ENCODE measurements around the gene FSD2. TPM values are rescaled to one million over a fixed set of nuclear protein-coding genes. Genes with fewer than 3 reads are reported as not detected.

FSD2 gene
- total RNA-seq, 2 donors from 2014 or later, result not detected

DNA sequence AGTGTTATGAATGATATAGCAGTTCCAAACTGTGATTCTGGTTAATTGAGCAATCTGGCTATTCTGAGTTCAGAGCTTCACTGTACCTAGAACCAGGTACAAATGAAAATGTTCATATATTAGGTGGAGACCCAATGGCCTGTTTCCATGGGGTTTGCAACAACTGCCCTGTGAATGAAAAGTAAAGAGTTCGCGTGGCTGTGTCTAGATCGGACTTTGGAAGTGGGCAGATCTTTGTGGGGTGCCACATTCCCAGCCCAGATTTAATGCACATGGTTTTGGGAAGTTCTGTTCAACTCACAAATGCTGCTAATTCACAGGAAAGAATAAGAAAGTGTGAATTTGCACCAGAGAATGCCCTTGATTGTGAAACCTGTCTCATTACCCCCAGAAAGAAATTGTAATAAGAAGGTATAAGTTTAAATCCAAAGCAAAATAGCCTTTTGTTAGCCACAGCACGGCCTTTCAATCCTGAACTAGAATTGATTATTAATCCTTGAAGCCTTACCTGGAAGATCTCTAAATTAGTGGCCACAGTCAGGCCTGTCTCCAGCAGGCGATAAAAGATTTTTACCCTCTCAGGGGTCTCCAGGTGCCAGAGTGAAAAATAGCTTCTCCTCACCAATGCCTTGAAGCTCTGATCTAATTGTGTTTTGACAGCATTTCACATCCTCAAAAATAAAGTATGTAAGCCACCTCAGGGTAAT is 26.2 kb upstream of the FSD2 start:
- Histone ChIP-seq H3K9me3 (ENCODE audit: control insufficient read depth, low read length) (no peaks in the 10 kb centered on the region), H3K36me3 (ENCODE audit: control insufficient read depth, insufficient read depth, low read length) (peaks cover 87% of the 10 kb centered on the region), H3K4me3 (ENCODE audit: low read length) (no peak overlapping the region), H3K4me1 (ENCODE audit: control insufficient read depth, insufficient read depth, low read length) (no peaks in the 10 kb centered on the region), H3K27me3 (ENCODE audit: control insufficient read depth, insufficient read depth, low read length, poor library complexity, severe bottlenecking) (no peaks in the 10 kb centered on the region), H3K27ac (ENCODE audit: low read depth, low read length) (no peak overlapping the region), H3K9ac (ENCODE audit: extremely low read depth, low read length, poor library complexity, severe bottlenecking) (no peak overlapping the region)
- H3K9me3 Mint-ChIP-seq, result no peaks in the 10 kb centered on the region
- H3K27me3 Mint-ChIP-seq (ENCODE audit: insufficient read depth), result no peaks in the 10 kb centered on the region
- TF ChIP-seq, protein P1, sequence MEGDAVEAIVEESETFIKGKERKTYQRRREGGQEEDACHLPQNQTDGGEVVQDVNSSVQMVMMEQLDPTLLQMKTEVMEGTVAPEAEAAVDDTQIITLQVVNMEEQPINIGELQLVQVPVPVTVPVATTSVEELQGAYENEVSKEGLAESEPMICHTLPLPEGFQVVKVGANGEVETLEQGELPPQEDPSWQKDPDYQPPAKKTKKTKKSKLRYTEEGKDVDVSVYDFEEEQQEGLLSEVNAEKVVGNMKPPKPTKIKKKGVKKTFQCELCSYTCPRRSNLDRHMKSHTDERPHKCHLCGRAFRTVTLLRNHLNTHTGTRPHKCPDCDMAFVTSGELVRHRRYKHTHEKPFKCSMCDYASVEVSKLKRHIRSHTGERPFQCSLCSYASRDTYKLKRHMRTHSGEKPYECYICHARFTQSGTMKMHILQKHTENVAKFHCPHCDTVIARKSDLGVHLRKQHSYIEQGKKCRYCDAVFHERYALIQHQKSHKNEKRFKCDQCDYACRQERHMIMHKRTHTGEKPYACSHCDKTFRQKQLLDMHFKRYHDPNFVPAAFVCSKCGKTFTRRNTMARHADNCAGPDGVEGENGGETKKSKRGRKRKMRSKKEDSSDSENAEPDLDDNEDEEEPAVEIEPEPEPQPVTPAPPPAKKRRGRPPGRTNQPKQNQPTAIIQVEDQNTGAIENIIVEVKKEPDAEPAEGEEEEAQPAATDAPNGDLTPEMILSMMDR (conservative IDR thresholded peaks at IDR 0.05), result no peak
- WGBS, 2 experiments (ENCODE audit: insufficient coverage in 1 of 2, insufficient read length in 1 of 2), result 92 to 95% methylated on average over 5 of the region's 5 CpGs
- no peak for DNase-seq
- no peaks in the 10 kb centered on the region for H3K4me1 Mint-ChIP-seq
- H3K27ac Mint-ChIP-seq, result no peak overlapping the region
- H3K4me3 Mint-ChIP-seq, result no peak overlapping the region
- H3K36me3 Mint-ChIP-seq (ENCODE audit: low read depth), result peaks cover 78% of the 10 kb centered on the region

DNA sequence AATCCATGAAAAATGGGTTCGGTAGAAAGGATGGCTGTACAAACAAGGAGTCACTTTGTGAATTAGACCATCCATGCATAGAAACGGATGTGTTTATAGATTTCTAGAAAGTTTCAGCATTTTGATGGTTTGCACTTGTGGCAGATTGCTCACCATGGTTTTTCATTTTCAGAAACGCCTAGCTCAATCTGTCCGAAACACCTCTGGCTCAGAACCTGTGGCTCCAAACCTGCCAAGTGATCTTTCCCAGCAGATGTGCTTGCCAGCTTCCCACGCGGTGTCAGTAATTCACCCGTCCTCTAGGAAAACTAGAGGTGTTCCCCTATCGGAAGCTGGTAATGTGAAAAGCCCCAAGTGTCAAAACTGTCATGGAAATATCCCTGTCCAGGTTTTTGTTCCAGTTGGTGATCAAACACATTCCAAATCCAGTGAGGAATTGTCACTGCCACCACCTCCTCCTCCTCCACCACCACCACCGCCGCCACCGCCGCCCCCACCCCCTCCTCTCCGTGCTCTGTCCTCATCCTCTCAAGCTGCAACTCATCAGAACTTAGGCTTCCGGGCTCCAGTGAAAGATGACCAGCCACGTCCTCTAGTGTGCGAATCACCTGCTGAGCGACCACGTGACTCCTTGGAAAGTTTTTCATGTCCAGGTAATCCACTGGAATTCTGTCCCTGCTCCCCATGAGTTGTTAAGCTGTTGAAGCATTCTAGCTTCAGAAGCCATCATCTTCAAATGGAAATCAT is 24.7 kb upstream of the FSD2 start:
- Histone ChIP-seq H3K27ac (ENCODE audit: low read depth, low read length) (no peak overlapping the region), H3K4me1 (ENCODE audit: control insufficient read depth, insufficient read depth, low read length) (no peaks in the 10 kb centered on the region), H3K4me3 (ENCODE audit: low read length) (no peak overlapping the region), H3K9ac (ENCODE audit: extremely low read depth, low read length, poor library complexity, severe bottlenecking) (no peak overlapping the region), H3K9me3 (ENCODE audit: control insufficient read depth, low read length) (no peaks in the 10 kb centered on the region), H3K27me3 (ENCODE audit: control insufficient read depth, insufficient read depth, low read length, poor library complexity, severe bottlenecking) (no peaks in the 10 kb centered on the region), H3K36me3 (ENCODE audit: control insufficient read depth, insufficient read depth, low read length) (peaks cover 84% of the 10 kb centered on the region)
- WGBS, 2 experiments (ENCODE audit: insufficient coverage in 1 of 2, insufficient read length in 1 of 2), result 92 to 94% methylated on average over 13 to 18 of the region's 18 CpGs
- DNase-seq, result no peak
- no peaks in the 10 kb centered on the region for H3K27me3 Mint-ChIP-seq (ENCODE audit: insufficient read depth)
- no peaks in the 10 kb centered on the region for H3K4me1 Mint-ChIP-seq
- H3K36me3 Mint-ChIP-seq (ENCODE audit: low read depth), result peaks cover 77% of the 10 kb centered on the region
- TF ChIP-seq, protein P1 (conservative IDR thresholded peaks at IDR 0.05), result no peak
- no peak overlapping the region for H3K4me3 Mint-ChIP-seq
- no peak overlapping the region for H3K27ac Mint-ChIP-seq
- no peaks in the 10 kb centered on the region for H3K9me3 Mint-ChIP-seq

DNA sequence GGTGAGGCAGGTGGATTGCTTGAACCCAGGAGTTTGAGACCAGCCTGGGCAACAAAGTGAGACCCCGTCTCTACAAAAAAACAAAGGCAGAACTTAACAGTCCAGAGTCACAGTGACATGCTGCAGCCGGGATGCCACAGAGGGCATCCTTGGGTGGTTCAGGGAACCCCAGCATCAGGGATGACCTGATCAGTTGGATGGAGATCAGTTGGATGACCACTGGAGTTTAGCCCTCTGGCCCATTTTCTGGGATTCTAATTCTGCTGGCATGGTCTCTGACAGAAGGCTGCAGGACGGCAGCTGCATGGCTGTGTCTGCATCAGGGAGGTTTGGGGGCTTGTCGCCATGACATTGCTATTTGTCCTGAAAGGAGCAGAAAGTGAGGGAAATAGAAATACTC is 23.4 kb upstream of the FSD2 start:
- Mint-ChIP-seq H3K9me3 (no peaks in the 10 kb centered on the region), H3K4me1 (no peaks in the 10 kb centered on the region), H3K36me3 (ENCODE audit: low read depth) (peaks cover 68% of the 10 kb centered on the region), H3K4me3 (no peak overlapping the region), H3K27me3 (ENCODE audit: insufficient read depth) (no peaks in the 10 kb centered on the region), H3K27ac (no peak overlapping the region)
- 94 to 95% methylated on average over 2 to 4 of the region's 4 CpGs for WGBS, 2 experiments (ENCODE audit: insufficient coverage in 1 of 2, insufficient read length in 1 of 2)
- TF ChIP-seq, protein P1 (conservative IDR thresholded peaks at IDR 0.05), result no peak
- Histone ChIP-seq H3K36me3 (ENCODE audit: control insufficient read depth, insufficient read depth, low read length) (peaks cover 72% of the 10 kb centered on the region), H3K9ac (ENCODE audit: extremely low read depth, low read length, poor library complexity, severe bottlenecking) (no peak overlapping the region), H3K27me3 (ENCODE audit: control insufficient read depth, insufficient read depth, low read length, poor library complexity, severe bottlenecking) (no peaks in the 10 kb centered on the region), H3K4me1 (ENCODE audit: control insufficient read depth, insufficient read depth, low read length) (no peaks in the 10 kb centered on the region), H3K9me3 (ENCODE audit: control insufficient read depth, low read length) (no peaks in the 10 kb centered on the region), H3K27ac (ENCODE audit: low read depth, low read length) (no peak overlapping the region), H3K4me3 (ENCODE audit: low read length) (no peak overlapping the region)
- DNase-seq, result no peak

All from endodermal cell (in vitro differentiated cells).